HG02763 (cell line): ENCODE measurements around the gene DENND1A.

Experiments used
- ATAC-seq: cut with Tn5 transposase; IDR thresholded peaks from one replicate; pipeline ENCODE4 v1.9.1; 2021; ENCODE audit warnings: mild to moderate bottlenecking, moderate library complexity; ENCODE audit not compliant: unreplicated experiment

The DENND1A gene

GRCh38 chr9:123480096-123480495, 449.8 kb downstream of the DENND1A start:
- no peak for ATAC-seq

DNA sequence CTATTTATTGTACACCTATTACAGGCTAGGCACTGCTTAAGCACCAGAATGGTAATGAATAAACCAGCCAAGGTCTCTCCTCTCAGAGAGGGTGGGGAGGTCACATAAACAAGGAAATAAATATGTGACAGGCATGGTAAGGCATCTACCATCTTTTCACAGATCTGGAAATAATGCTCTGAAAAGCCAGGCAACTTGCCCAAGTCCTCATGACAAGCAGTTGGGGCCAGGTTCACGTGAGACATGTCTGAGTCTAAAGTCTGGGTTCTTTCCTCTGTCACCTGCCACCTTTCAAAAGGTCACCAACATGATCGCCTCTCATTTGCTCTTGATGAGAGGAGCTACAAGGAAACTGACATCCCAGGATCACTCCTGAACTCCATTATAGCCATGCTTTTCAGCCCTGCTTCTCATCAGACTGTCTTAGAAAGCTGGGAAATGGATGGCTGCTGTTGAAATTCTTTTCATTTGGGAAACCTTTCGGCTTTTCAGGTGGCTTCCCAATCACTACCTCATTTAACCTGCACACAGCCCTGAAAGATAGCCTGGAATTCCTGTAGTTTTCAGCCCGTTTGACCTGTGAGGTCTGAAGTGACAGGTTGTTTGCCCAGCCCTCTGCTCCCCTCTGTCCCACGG, 450.8 kb downstream of the DENND1A start:
- no peak for ATAC-seq

- no peak for ATAC-seq
These were observed 451.8 kb downstream of the DENND1A start for GRCh38 chr9:123478160-123478559.

DNA sequence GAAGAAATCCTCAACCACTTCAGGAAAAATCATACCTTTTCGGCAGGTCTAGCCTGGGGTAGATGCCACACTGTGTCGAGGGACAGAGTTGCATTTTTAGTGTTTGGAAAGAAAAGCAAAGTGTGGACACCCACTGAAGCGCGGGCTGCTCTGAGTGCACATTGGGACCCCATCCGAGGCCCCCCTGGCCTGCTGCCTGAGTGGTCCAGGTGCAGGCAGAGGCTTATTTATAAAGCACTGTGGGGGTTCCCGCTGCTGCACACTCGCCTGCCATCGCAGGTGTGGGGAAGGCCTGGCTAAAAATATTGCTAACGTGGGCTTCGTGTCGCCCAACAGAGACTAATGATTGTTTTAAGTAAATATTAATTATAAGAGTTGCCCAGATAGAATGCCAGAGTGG, 454.5 kb downstream of the DENND1A start:
- no peak for ATAC-seq

DNA sequence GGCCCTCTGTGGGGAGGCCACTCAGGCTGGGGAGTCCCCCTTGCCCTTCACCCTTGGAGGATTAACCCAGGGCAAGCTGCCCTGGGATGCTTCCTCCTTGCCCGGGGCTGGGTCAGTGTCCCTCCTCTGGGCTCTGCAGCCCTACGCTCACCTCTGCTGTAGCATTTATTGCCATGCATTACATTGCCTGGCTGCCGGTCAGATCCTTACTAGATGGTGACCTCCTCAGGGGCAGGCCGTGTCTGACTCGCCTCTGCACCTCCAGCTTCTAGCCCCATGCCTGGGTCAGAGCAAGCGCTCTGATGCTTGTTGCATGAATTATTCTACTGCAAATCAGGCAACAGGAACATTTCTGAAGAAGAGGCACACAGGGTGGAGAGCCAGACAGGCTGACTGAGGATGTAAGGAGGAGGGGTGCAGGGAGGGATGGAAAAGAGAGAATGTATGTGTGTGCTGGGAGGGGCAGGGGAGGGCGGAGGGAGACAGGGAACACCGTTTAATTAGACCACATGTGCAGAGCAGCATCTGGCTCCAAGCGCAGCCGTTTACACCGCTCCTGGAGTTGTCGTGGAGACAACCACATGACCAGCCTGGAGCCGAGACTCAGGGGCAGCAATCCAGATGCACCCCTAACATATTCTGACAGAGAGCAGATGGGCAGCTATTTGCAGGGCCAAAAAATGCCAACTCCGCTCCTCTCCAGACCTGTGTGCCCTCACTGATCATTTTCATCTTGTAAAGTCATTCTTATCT, 456.9 kb downstream of the DENND1A start:
- no peak for ATAC-seq

- ATAC-seq: no peak
These were observed 457.9 kb downstream of the DENND1A start for GRCh38 chr9:123471843-123472570.

DNA sequence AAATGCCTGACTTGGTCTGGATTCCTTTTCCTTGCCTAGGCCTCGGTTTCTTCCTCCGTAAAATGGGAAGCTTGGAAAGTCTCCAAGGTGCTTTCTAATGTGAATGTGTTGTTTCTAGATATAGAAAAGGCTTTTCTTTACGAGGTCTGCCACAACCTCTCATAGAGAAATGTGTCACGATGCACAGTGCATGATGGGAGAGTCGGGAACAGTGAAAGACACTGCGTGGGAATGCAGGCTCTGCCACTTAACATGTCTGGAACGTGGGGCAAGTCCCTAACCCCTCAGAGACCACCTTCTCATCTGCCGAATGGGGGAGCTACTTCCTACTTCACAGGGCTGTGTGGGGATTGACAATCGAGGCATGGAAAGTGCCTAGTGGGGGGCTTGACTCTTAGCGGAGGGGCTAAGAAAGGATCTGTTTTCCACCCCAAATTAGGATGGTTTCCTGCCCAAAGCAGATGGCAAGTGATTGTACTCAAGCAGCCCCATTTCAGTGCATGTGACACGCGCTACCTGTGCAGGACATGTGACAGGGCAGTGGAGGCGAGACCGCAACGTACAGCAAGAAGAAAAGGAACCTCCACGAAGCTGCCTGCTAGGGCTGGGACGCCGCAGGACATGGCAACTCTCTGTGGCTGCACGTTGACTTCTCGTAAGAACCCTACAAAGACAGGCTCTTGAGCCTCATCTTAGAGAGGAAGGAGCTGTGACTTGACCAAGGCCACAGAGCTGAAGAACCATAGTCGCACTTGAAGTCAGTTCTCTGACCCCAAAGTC, 458.7 kb downstream of the DENND1A start:
- no peak for ATAC-seq

DNA sequence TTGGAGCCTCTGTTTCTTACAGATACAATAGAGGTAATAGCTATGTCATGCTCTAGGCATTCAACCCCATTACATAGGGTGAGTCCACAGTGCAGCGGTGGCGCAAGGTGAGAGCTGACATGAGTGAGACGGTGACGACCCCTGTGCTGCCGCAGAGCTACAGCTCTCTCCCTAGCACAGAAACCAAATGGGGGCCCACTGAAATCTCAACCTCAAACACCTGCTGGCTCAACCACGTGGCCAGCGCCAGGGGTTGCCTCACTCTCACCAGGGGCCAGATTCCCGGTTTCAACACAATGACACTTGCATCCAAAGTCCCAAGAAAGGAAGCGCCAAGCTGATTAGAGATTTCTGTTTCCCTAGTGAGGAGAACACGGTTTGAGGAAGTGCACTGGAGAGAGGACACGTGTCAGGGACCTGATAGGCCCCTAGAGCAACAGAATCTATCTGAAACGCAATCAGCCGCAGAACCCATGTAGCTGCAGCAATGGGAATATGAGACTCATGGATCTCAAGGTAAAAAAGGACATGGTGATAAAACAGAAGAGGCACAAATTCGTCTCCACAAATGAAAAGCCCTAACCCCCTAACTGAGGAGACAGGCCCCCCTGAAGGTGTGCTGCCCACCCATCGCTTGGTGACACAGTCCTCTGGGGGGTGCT, 459.7 kb downstream of the DENND1A start:
- no peak for ATAC-seq

GRCh38 chr9:123469282-123469681, 460.6 kb downstream of the DENND1A start:
- no peak for ATAC-seq

DNA sequence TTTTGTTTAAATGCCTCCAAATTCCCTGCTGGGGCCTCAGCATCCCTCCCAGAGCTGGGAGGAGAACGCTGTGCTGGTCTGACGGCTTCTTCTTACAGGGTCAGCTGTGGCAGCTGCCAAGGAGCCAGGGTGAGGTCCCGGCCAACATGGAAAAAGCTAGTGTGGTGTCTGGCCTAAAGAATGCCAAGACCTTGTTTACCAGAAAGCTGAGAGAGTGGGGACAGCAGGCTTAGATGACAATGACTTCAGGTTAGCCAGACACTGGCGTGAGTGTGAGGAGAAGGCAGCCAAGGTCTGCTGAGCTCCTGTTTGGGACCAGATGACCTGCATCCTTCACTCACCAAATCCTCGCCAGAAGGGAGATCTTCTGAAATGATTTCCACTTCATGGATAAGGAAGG, 461.4 kb downstream of the DENND1A start:
- no peak for ATAC-seq

- ATAC-seq: no peak
These were observed 464.6 kb downstream of the DENND1A start for GRCh38 chr9:123465304-123465703.

DNA sequence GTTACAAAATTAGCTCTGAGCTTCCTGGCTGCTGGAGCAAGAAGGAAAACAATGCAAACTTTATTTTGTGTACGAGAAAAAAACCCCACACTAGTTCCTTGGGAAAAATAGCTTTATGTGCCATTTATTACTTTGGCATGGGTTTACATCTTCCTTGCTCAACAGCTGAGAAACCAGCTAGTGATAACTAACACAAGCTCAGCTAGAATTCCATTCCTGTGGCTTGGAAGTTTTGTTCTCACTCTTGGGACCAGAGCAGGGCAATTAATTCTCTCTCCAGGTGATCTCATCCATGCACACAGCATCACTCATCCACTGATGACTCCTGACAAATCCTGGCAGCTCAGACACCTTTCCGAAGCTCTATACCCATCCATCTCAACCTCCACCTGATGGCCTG, 469.8 kb downstream of the DENND1A start:
- ATAC-seq: no peak

DNA sequence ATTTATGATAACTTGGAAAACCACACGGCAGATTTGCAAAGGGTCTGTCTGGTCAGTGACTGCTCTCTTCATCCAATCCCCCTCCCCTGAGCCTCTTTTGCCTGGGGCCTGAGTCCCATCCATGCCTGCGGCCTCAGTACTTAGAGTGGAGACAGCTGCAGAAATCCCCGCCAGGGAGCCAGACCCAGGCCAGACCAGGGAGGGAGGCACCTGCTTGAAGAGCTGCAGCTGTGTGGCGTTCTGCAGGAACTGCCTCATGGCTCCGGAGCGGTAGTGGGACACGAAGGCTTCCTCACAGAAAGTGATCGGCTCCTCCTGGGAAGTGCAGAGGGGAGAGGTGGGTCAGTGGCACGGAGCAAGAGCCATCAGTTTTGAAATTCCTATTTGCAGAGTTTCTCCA, 472.3 kb downstream of the DENND1A start:
- ATAC-seq: no peak

GRCh38 chr9:123456011-123456410, 473.9 kb downstream of the DENND1A start:
- no peak for ATAC-seq

DNA sequence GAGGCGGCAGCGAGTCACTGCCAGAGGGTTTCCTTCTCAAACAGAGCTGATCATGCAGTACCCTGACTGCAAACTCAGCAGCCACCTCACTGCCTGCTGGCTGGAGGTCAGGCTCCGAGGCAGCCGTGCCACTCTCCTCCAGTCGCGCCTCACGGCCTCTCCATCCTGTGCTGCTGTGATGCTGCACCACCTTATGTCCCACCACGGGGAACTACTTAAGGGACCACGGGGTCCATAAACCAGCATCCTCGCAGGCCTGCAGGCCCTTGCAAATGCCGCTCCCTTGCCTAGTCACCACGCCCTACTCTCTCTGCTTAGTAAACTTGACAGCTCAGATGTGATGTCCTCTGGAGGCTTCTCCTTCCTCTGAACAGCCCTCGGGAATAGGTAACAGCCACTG, 474.7 kb downstream of the DENND1A start:
- ATAC-seq: no peak

- ATAC-seq: no peak
These were observed 475.6 kb downstream of the DENND1A start for GRCh38 chr9:123454361-123454760.

GRCh38 chr9:123453831-123454321, 476.1 kb downstream of the DENND1A start:
- ATAC-seq: no peak

- ATAC-seq: no peak
These were observed 476.8 kb downstream of the DENND1A start for GRCh38 chr9:123453076-123453667.

DNA sequence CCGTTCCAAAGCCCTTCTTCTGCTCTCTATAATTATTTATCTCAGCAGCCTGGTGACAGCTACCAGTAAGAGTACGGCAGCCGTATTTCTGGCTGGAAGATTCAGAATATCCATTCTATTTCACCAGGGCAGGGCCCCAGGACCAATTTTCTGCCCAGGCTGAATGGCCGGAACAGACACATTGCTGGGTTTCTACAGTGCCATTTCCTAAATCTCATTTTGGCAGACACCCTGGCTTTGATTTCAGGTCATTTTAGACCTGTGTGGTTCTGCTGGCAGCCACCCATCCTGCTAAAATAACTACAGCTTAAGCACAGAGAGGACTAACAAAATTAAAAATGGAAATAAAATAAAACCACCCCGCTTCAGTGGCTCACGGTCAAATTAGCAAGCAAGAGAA, 478.9 kb downstream of the DENND1A start:
- no peak for ATAC-seq

- ATAC-seq: no peak
These were observed 479.7 kb downstream of the DENND1A start for GRCh38 chr9:123450098-123450770.
